Nephron (organoid): ENCODE measurements around the gene ZMYM4.

ENCODE experiments used
- H3K27ac Mint-ChIP-seq, 3 experiments: 2 replicates each; pipeline ENCODE4 v1.8.0; 2020; ENCODE audit warnings: mixed read lengths in 3 of 3, mild to moderate bottlenecking in 2 of 3, moderate library complexity in 1 of 3
- H3K27me3 Mint-ChIP-seq: 2 replicates; pipeline ENCODE4 v1.8.0; 2021; ENCODE audit warnings: low read depth, mild to moderate bottlenecking, moderate library complexity, mixed read lengths
- H3K36me3 Mint-ChIP-seq: 2 replicates; pipeline ENCODE4 v1.8.0; 2020; ENCODE audit warnings: low read depth, mixed read lengths
- H3K4me1 Mint-ChIP-seq: 2 replicates; pipeline ENCODE4 v1.8.0; 2020; ENCODE audit warnings: mixed read lengths
- H3K4me3 Mint-ChIP-seq, 3 experiments: 2 replicates each; pipeline ENCODE4 v1.8.0; 2020; ENCODE audit warnings: mild to moderate bottlenecking in 3 of 3, mixed read lengths in 3 of 3, moderate library complexity in 2 of 3
- H3K9me3 Mint-ChIP-seq: 2 replicates; pipeline ENCODE4 v1.8.0; 2020; ENCODE audit warnings: mixed read lengths
- TF ChIP-seq, protein P1 (sequence below), 3 experiments: fragments of 200-600 bp; sonication (generic); IDR thresholded peaks; one replicate each; pipeline ENCODE4 v1.5.0; 2021; ENCODE audit warnings: antibody characterized with exemption in 3 of 3; ENCODE audit not compliant: unreplicated experiment in 3 of 3

ZMYM4 gene

DNA sequence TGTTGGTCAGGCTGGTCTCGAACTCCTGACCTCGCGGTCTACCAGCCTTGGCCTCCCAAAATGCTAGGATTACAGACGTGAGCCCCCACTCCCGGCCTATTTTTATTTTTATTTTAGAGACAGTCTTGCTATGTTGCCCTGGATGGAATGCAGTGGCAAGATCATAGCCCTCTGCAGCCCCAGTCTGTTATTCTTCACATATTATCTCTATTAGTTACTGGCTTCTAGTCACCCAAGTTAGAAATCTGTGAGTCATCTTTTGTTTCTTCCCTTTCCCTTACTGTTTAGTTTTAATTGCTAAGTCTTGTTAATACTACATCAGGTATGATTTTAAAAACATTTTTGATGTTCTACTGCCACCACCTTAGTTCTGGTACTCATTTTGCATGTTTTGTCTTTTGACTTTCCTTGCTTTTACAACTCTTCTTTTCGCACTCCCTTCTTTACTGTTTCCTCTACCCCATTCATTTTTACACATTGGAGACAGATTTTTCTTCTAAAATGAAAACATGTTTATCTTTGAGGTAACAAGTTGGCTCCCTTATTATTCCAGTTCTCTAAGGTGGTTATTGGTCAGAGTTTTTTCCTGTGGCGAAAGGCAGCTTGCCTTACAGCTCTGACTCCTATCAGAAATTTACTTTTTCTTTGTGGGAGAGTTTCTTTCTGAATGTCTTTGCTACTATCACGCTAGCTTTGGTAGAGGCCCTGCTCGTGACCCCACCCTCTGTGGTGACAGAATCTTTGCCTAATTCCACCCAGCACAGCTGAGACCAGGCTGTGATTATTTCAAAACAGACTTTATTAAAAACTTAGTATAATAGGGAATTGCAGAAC lies 19.5 kb downstream of the ZMYM4 start:
- TF ChIP-seq, protein P1, sequence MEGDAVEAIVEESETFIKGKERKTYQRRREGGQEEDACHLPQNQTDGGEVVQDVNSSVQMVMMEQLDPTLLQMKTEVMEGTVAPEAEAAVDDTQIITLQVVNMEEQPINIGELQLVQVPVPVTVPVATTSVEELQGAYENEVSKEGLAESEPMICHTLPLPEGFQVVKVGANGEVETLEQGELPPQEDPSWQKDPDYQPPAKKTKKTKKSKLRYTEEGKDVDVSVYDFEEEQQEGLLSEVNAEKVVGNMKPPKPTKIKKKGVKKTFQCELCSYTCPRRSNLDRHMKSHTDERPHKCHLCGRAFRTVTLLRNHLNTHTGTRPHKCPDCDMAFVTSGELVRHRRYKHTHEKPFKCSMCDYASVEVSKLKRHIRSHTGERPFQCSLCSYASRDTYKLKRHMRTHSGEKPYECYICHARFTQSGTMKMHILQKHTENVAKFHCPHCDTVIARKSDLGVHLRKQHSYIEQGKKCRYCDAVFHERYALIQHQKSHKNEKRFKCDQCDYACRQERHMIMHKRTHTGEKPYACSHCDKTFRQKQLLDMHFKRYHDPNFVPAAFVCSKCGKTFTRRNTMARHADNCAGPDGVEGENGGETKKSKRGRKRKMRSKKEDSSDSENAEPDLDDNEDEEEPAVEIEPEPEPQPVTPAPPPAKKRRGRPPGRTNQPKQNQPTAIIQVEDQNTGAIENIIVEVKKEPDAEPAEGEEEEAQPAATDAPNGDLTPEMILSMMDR (IDR thresholded peaks at IDR 0.05; ENCODE audit: unreplicated experiment in 3 of 3), result no peak
- no peak overlapping the region for H3K4me3 Mint-ChIP-seq
- peaks cover 6% of the 10 kb centered on the region for H3K4me1 Mint-ChIP-seq

DNA sequence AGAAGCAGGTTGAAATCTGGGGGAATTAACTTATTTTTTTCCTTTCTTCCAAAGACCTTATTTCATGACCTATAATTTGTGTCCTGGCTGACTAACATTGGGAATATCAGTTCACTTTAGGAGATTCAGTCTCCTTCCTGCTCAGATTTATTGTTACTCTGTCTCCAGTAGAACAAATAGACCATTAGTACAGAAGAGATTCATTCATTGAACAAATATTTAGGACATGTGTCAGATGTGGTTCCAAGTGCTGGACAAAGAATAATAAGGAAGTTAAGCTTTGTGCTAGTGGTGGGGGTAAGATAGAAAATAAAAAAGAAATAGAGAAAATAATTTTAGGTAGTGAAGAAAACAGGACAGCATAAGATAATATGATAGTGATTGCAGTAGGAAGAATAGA lies 20.3 kb downstream of the ZMYM4 start:
- H3K27ac Mint-ChIP-seq, result no peak overlapping the region
- TF ChIP-seq, protein P1 (IDR thresholded peaks at IDR 0.05; ENCODE audit: unreplicated experiment in 3 of 3), result no peak
- H3K27me3 Mint-ChIP-seq, result no peaks in the 10 kb centered on the region
- no peak overlapping the region for H3K4me3 Mint-ChIP-seq
- H3K36me3 Mint-ChIP-seq, result peaks cover 56% of the 10 kb centered on the region
- peaks cover 6% of the 10 kb centered on the region for H3K4me1 Mint-ChIP-seq
- peaks cover 13% of the 10 kb centered on the region for H3K9me3 Mint-ChIP-seq

More for the DNA sequence above, 19.5 kb downstream of the ZMYM4 start:
- Mint-ChIP-seq H3K9me3 (peaks cover 13% of the 10 kb centered on the region), H3K27me3 (no peaks in the 10 kb centered on the region), H3K36me3 (peaks cover 56% of the 10 kb centered on the region), H3K27ac (no peak overlapping the region)

DNA sequence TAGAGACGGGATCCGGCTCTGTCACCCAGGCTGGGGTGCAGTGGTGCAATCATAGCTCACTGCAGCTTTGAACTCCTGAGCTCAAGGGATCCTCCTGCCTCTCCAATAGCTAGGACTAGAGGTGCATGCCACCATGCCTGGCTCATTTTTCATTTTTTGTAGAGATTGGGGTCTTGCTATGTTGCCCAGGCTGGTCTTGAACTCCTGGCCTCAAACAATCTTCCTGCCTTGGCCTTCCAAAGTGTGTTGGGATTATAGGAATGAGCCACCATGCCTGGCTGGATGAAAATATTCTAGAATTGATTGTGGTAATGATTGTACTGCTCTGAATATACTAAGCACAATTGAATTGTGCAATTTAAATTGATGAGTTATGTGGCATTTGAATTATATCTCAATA lies 21.9 kb downstream of the ZMYM4 start:
- TF ChIP-seq, protein P1 (IDR thresholded peaks at IDR 0.05; ENCODE audit: unreplicated experiment in 3 of 3), result no peak

DNA sequence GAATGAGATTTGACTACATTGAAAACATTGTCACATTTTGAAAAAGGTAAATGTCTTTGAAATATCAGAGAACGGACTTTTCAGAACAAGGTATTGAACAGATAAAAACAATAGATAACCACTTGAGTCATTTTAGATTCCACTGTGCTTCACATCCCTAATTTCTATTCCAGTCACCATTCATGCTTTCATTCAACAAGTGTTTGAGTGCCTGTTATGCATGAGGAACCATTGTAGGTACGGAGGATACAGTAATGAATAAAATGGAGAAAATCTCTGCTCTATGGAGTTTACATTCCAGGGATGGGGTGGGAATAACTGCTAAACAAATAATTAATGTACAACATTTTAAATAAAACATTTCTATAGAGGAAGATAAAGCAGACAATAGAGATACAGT lies 26.3 kb downstream of the ZMYM4 start:
- TF ChIP-seq, protein P1 (IDR thresholded peaks at IDR 0.05; ENCODE audit: unreplicated experiment in 3 of 3), result no peak
- no peak overlapping the region for H3K27ac Mint-ChIP-seq
- H3K4me3 Mint-ChIP-seq, result no peak overlapping the region
- no peaks in the 10 kb centered on the region for H3K27me3 Mint-ChIP-seq
- peaks cover 52% of the 10 kb centered on the region for H3K36me3 Mint-ChIP-seq
- H3K9me3 Mint-ChIP-seq, result no peaks in the 10 kb centered on the region
- H3K4me1 Mint-ChIP-seq, result no peaks in the 10 kb centered on the region

More for the DNA sequence above, 21.9 kb downstream of the ZMYM4 start:
- no peak overlapping the region for H3K27ac Mint-ChIP-seq
- H3K36me3 Mint-ChIP-seq, result peaks cover 44% of the 10 kb centered on the region
- H3K4me3 Mint-ChIP-seq, result no peak overlapping the region
- no peaks in the 10 kb centered on the region for H3K27me3 Mint-ChIP-seq
- H3K9me3 Mint-ChIP-seq, result no peaks in the 10 kb centered on the region
- peaks cover 6% of the 10 kb centered on the region for H3K4me1 Mint-ChIP-seq

DNA sequence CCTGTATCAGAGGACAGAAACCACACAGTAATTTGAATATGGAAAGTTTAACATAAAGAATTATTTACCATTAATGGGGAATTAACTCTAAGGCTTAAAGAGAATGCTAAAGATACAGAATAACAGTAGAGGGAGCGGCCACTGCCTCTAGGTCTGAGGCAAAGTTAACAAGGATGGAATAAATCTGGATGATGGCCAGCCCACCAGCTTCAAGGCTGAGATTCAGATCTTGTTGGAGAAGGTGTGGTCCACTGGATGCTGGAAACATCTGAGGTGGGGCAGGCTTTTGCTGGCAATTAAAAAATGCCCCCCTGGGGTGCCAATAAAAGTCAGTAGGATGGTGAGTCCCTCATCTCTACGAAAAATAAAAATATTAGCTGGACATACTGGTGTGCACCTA lies 29.4 kb downstream of the ZMYM4 start:
- Mint-ChIP-seq H3K4me3 (no peak overlapping the region), H3K27me3 (no peaks in the 10 kb centered on the region), H3K36me3 (peaks cover 64% of the 10 kb centered on the region), H3K27ac (no peak overlapping the region), H3K4me1 (no peaks in the 10 kb centered on the region), H3K9me3 (peaks cover 4% of the 10 kb centered on the region)
- TF ChIP-seq, protein P1 (IDR thresholded peaks at IDR 0.05; ENCODE audit: unreplicated experiment in 3 of 3), result no peak

DNA sequence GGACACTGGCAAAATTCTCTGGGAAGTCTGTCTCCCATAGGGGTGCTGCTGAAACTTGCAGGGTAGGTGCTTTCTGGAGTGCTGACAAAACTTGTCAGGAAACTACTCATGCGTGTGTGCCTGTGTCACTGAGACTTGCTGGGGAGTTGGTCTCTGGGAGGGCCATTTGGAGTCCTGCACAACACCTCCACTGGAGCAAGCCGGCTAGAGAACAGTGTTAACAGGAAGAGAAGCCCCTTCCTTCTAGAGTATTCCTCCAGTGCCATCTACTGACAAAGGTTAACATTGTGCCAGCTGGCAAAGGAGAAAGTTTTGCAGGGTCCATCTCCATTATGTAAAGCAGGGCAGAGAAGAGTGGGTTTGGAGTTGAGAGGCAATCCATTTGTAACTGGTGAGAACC lies 30.0 kb downstream of the ZMYM4 start:
- H3K9me3 Mint-ChIP-seq, result peaks cover 4% of the 10 kb centered on the region
- peak overlapping the region in 1 of 3 experiments; percentile 32 for H3K27ac Mint-ChIP-seq
- no peak overlapping the region for H3K4me3 Mint-ChIP-seq
- H3K27me3 Mint-ChIP-seq, result no peaks in the 10 kb centered on the region
- TF ChIP-seq, protein P1 (IDR thresholded peaks at IDR 0.05; ENCODE audit: unreplicated experiment in 3 of 3), result peak; percentile 37 to 54 (median 37)
- peaks cover 64% of the 10 kb centered on the region for H3K36me3 Mint-ChIP-seq
- H3K4me1 Mint-ChIP-seq, result no peaks in the 10 kb centered on the region
